T47D (cell line): ENCODE data around the gene MTHFSD.

ENCODE experiments used
- DNase-seq, 2 experiments: peaks; one replicate each; pipeline versions ENCODE4 v3.0.0 to v3.0.0-alpha.2; 2011 to 2012; ENCODE audit warnings: low read depth in 1 of 2, low spot score in 1 of 2
- JUND ChIP-seq: IDR thresholded peaks from 2 replicates; pipeline ENCODE4 v1.6.1; 2012; ENCODE audit warnings: low read depth
- in situ Hi-C: cut with HindIII; loops from 2 replicates; pipeline ENCODE4 v1.10.0; 2016; ENCODE audit warnings: low sequenced_read_pairs, low pct_unique_long_range_greater_than_20kb

Gene MTHFSD

DNA sequence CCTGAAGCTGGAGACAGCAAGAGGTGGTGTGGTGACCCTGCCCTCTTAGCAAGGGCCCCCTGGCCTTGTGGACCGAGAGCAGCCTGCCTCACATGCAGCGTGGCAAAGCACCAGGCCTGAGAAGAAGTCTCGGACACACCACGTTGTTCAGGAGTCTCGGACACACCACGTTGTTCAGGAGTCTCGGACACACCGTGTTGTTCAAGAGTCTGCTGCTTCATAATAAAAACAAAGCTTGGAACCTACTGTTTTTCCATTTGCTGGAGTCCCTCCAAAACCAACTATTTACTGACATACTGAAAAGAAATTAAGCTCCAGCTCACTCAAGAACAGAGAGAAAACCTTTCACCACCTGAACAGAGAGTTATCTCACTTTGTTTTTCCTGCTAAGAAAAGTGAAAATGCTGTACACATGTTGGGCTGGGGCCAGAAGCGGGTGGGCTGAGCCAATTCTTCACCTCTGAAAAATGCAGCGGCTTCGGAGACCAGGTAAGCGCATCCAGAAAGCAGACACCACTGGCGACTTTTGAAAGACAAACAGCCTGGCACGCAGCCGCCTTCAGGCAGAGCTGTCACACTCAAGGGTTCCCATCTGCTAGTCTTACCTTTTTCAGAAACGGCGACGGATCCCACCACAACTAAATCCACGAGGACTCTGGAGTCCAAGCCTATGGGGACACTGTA lies 8.9 kb downstream of the MTHFSD start:
- DNase-seq = no peak
- in situ Hi-C loops = no loop called here
- no peak for TF ChIP-seq JUND

DNA sequence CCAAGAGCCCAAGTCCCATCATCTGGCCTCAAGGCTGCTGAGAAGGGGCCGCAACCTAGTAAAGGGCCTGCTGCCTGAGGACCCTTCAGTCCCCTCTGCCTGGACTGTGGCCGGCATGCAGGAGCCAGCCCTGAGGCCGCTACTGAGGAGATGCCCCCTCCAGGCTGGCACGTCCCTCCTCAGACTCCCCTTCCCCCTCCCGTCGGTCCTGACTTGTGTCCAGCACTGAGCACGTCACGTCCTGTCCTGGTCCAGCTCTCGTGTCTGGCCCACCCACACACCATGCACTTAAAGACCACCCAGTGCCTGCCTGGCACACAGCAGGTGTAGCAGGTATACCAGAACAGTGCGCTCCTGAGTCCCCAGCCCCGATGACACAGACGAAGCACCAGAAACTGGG lies 9.6 kb downstream of the MTHFSD start:
- no peak for DNase-seq
- no peak for TF ChIP-seq JUND
- in situ Hi-C loops = no loop called here

DNA sequence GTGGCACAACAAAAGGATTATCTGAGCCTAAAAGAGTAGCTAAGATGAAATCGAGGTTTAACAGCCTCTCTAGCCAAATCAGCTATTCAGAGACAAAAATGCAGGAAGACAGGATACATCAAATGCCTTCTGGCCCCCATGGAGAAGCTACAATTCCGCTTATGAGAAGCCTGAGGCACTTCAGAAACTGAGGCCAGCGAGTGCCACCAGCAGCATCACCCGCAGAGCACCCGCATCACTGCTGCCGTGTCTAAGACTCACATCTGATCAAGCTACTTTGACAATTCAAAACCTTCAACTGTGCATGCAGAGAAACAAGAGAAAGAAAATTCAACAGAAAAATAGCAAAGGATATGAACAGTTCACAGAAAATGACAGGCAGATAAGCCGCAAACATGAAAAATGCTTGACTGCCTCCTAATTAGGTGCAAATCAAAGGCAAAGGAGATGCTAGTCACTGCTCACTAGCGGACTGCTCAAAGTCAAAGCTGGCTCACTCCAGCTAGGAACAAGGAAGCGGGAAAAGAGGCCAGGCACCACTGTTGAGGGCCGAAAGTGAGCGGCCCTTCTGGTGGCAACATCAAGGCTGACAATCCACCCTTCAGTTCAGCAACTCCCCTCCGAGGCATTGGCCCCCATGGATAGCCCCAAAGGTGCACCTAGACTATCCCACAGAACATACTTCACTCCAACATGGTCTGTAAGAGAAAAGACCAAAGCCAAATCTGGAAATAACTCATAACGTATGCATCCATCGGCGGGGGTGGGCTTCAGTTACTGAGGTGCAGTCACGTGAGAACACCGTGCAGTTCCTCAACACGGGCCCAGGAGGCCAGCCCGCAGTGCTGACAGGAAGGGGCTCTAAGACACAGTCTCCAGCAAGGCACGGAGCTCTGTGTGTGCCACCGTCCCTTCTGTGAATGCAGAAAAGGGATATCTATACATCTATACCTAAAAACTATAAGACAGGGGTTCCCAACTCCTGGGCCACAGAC lies 12.0 kb downstream of the MTHFSD start:
- DNase-seq = no peak
- in situ Hi-C loops = no loop called here
- no peak for TF ChIP-seq JUND

DNA sequence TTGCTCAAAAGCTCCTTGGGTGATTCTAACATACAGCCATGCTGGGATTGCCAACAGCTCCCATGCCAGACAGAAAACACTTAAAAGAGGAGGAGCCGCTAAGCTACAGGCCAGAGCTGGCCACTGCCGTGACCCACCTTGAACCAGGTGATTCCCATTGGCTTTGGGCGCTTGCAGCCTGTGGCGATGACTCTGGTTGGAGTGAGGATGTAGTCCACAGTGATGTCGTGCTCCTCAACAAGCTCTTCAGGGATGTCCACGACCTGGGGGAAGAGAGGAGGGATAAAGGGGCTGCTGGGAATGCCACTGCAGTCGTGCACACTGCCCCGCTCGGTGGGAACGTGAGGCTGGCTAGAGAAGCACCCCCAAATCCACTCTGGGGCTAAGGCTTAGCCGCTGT lies 13.5 kb downstream of the MTHFSD start:
- in situ Hi-C loops = no loop called here
- TF ChIP-seq JUND = no peak
- no peak for DNase-seq

DNA sequence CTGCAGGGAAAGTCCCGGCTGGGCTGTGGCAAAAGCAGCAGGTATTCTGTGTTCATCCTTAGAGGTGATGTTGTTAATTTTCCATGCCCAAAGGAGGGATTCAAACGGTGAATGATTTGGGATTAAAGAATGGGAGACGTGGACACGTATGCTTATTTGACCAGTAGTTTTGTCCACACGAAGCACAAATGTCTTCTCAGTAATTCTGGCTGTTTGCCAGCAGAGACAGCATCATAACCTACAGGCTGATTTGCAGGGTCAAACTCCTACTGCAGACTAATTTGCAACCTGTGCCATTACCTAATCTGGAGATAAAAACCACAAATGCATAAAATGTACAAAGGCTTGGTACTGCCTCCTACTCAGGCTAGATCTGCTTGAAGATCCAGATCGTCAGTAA lies 14.1 kb downstream of the MTHFSD start:
- in situ Hi-C loops = no loop called here
- TF ChIP-seq JUND = no peak
- no peak for DNase-seq

DNA sequence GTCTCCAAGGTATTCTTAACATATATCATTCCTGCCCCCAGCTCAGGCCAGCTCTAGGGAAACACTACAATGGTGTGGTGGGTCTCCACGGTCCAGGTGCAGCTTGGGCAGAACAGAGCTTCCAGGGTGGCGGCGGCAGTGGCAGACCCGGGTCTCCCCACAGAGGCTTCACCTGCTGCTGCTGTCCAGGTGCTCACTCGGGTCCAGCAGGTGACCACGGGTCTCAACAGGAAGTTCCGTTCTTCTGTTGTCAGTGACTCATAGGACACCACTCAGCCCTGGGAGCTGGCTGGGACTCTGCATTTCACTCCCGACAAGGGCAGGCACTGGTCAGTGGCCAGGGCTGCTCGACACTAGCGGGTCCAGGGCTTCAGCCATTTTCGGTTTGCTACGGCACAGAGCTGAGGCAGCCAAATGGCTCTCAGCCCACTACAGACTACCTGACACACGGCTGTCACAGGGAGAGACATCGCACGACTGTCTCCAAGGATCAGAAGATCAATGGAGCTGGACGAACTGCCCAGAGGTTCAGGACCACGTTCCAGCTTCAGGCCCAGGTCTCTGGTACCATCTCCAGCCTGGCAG lies 16.7 kb downstream of the MTHFSD start:
- no peak for DNase-seq
- TF ChIP-seq JUND = no peak

DNA sequence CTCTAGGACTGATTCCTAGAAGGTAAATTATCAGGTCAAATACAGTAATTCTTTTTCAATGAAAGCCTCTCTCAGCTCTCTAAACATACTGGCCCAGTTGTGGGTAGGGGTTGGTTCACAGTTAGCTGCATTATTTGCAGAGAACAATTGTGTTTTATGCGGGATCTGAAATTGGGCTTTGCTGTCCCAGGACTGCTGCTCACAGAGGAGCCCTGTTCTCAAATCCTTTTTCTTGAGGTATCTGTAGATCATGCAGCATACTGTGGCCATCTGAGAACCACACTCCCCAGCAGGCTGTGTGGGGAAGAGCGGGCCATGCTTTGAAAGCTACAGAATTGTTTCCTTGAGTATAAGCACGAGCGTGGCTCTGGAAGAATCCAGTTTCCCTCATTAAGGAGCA lies 17.5 kb downstream of the MTHFSD start:
- TF ChIP-seq JUND = no peak
- DNase-seq = no peak
- in situ Hi-C loops = no loop called here

More for the DNA sequence above, 16.7 kb downstream of the MTHFSD start:
- in situ Hi-C loops = no loop called here

DNA sequence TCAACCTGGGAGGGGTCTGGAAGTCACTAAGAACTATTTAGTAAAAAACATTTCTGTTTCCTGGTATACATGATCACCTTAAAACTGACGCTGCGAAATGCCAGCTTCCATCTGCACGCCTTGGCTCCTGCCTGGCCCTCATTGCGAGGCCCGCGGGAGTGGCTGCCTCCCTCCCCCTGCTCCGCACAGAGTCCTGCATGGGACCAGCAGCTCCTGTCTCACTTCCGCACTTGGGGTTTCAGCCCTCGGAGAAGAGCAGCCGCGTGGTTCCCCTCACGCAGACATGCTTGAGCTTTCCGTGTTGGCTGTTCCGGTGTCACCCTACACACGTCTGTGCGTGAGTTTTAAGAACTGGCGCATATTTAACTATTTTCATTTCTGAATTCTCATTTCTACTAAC lies 18.4 kb downstream of the MTHFSD start:
- DNase-seq = no peak
- no peak for TF ChIP-seq JUND
- in situ Hi-C loops = no loop called here

DNA sequence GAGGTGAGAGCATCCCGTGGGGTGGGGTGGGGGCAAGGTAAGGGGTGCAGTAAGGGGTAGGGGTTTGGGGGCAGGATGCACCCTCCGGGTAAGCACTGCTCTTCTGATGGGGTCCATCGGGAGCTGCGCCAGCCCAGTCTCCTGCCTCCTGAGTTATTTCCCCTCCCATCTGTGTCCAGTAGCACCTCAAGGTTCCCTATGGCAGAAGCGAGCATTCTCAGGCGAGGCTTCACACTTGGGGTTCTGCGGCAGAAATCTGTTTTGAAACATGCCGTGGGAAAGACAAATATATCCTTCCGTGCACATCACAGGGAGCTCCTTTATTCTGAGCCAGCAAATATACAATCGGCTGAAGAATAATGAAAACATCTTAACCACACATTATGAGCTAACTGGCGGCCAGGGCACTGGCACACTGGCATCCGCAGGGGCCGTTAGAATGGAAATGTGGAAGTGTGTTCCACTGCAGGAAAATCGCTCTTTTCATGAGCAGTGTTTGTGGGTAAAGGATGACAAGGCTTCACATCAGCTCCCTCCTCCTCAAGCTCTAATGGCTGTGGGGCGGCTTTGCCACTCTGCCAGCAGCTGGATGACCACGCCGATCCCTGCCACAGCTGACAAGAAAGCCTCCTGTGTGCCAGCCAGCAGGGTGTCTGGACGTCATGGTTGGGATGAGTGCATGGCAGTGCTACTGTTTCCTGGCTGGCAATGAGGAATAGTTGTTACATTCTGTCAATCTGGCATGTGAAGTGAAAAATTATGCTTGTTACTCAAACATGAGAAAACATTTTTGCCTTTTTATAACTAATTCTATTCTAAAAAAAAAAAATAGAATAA lies 20.0 kb downstream of the MTHFSD start:
- no peak for DNase-seq
- no peak for TF ChIP-seq JUND
- in situ Hi-C loops = no loop called here

DNA sequence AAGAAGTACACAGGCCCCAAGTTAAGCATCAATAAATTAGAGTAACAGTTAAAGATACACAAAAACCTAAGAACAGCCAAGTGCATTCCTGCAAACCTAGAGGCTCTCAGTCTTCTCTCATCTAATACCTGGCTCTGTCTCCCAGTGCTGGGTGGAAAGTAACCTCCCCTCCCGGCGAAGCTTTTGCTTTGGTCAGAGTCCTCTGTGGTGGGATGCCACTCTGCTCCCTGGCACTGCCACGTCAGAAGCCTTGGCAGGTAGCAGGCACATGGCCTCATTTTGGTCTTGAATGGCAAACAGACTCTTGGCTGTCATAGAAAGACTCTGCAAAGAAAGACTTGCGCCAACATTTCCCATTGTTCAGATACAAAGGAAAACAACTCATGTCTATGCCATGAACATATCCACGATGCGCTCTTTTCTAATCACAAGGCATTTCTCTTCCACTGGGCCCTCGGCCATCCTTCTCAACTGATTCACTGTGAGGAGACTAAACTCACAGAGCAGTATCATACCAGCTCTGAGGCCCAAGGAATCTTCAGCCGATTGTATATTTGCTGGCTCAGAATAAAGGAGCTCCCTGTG lies 21.2 kb downstream of the MTHFSD start:
- no peak for DNase-seq
- TF ChIP-seq JUND = no peak
- in situ Hi-C loops = no loop called here

DNA sequence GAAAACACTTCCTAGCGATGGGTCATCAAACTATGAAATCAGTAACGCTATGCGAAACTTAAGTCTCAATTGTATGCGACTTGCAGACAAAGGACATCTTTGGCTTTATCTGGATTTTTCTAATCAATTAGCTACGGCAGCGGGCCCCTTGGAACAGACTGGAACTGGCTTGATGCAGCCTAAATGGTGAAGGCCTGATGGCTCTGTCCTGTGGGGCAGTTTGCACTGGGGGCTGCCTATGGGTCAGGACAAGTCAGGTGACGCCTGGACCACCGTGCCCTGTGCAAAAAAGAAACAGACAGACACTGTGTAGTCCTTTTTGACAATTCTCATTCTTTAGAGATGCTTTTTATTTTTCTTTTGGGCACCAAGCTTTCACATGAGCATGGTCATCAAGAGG lies 22.0 kb downstream of the MTHFSD start:
- in situ Hi-C loops = no loop called here
- DNase-seq = no peak
- TF ChIP-seq JUND = no peak

DNA sequence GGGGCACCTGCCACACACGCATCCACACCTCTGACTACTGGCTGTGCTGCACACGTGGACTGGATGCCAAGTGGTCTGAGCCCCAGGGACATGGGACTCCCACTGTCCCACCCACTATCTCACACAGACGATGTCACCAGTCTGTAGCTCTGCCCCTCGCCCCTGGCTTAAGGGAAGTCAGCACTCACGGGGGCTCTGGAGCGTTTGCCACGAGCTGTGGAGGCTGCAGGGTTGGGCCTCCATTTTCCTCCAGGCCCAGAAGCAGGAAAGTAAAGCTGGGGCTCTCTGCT lies 22.6 kb downstream of the MTHFSD start:
- in situ Hi-C loops = no loop called here
- no peak for DNase-seq
- no peak for TF ChIP-seq JUND
